AG04449 (cell line): ENCODE measurements around the gene STK32B.
"Not testable (repeated sequence)": the region's sequence is repeated elsewhere in the genome, so short reads cannot be mapped to it uniquely, and the experiment has no call there.

Source experiments
- CTCF ChIA-PET: fragments of 350-600 bp; formaldehyde crosslinking; extraction: SDS; loops from one replicate; lab custom pipeline; 2021; ENCODE audit warnings: antibody characterized with exemption; lab: Yijun Ruan, JAX
- POLR2A ChIA-PET: fragments of 400-600, 350-600 bp; formaldehyde crosslinking; extraction: SDS; loops from one replicate; lab custom pipeline; 2020; ENCODE audit warnings: antibody characterized with exemption, inconsistent platforms; lab: Yijun Ruan, JAX
- DNase-seq: peaks from one replicate; pipeline ENCODE4 v3.0.0-alpha.2; 2010; ENCODE audit warnings: low read depth, low spot score
- H3K4me3 ChIP-seq: 2 replicates; pipeline ENCODE4 v1.5.1; 2011; ENCODE audit warnings: low read depth, mild to moderate bottlenecking, control low read depth, low read length
- CTCF ChIP-seq: IDR thresholded peaks from one replicate; pipeline ENCODE4 v1.5.1; 2011; ENCODE audit warnings: mild to moderate bottlenecking, moderate library complexity, low read length, control low read depth, inconsistent platforms; ENCODE audit not compliant: insufficient read depth; ENCODE audit errors: missing control alignments

The STK32B gene

DNA sequence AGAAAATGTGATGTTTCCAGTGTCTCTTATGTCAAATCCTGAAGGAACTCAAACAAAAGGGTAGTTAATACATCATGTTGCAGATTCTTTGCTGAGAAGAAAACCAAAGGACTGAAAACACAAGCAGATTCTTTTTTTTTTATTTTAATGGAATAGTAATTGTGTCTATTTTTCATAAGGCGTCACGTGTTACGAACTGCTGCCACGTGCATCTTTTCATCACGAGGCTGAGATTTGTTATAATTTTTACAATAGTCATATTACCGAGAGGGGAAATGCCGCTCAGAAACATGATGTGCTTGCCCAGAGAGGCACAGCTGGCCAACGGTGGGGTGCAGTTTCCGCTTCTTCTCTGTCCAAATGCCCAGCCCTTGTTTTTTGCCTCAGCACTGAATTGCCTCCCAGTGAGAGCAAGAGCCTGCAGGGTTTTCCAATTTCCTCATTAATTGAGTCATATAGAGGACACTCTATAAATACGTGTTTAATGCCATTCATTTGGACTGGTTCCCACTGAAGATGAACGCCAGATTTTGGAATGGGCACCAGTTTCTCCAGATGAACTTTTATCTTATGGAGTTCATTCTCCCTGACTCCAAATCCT lies 225.3 kb downstream of the STK32B start:
- POLR2A ChIA-PET = no interaction called here

DNA sequence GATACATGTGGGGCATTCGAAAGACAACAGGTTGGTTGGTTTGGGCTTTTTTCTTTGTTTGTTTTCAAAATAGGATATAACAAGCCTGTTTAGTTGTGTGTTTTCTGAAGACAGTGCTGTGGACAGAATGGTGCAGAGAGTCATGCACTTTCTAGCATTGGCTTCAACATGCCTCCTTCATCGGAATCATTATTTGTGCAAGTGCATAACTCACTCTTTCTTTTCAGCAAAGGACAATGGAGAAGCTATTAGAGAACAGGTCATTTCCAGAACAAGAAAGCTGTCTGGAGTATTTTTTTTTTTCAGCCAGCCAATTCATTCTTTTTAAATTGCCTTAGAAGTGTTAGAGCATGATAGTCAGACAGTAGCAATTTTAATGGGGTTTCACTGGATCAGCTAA lies 225.8 kb downstream of the STK32B start:
- CTCF ChIA-PET = no interaction called here
- no peak for DNase-seq
- H3K4me3 ChIP-seq = no peak overlapping the region
- POLR2A ChIA-PET = no interaction called here
- no peak for TF ChIP-seq CTCF

More for the DNA sequence above, 225.3 kb downstream of the STK32B start:
- no peak overlapping the region for H3K4me3 ChIP-seq
- CTCF ChIA-PET = no interaction called here
- no peak for DNase-seq
- no peak for TF ChIP-seq CTCF

DNA sequence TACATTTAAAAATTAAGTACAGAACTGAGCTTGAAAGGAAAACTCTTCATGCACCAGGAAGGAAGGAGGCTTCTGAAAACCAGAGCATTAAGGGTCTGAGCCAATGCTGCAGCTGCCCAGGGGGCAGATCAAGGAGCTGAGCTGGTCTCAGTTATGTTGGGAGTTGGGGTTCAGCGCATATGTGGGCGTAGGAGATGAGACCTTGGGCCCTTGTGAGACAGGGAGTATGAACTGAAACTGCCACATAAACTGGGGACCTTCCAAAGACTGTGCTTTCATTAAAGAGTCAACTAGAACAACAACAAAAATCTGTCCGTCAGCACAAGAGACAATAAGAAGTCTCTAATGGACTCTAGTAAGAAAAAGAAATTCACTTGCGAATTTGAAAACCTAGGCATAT lies 226.9 kb downstream of the STK32B start:
- no peak for DNase-seq
- CTCF ChIA-PET = no interaction called here
- POLR2A ChIA-PET = no interaction called here
- no peak for TF ChIP-seq CTCF
- no peak overlapping the region for H3K4me3 ChIP-seq

DNA sequence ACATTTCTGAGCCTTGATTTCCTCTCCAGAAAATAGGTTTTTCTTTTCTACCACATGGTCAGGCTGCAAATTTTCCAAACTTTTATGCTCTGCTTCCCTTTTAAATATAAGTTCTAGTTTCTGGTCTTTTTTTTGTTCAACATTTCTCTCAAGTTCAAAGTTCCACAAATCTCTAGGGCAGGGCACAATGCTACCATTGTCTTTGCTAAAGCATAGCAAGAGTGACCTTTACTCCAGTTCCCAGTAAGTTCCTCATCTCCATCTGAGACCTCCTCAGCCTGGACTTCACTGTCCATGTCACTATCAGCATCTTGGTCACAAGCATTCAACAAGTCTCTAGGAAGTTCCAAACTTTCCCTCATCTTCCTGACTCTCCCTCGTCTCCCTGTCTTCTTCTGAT lies 228.8 kb downstream of the STK32B start:
- POLR2A ChIA-PET, DNase-seq: not testable (repeated sequence)

GRCh38 chr4:5280828-5281227 lies 229.5 kb downstream of the STK32B start:
- no peak for TF ChIP-seq CTCF
- no peak overlapping the region for H3K4me3 ChIP-seq
- DNase-seq = no peak
- CTCF ChIA-PET = no interaction called here
- POLR2A ChIA-PET = no interaction called here

More for the DNA sequence above, 228.8 kb downstream of the STK32B start:
- H3K4me3 ChIP-seq, CTCF ChIA-PET: not testable (repeated sequence)

- DNase-seq = no peak
- ChIA-PET CTCF (no interaction called here), POLR2A (no interaction called here)
- H3K4me3 ChIP-seq = no peak overlapping the region
- TF ChIP-seq CTCF = no peak
Measured at GRCh38 chr4:5283837-5284236, 232.6 kb downstream of the STK32B start.

DNA sequence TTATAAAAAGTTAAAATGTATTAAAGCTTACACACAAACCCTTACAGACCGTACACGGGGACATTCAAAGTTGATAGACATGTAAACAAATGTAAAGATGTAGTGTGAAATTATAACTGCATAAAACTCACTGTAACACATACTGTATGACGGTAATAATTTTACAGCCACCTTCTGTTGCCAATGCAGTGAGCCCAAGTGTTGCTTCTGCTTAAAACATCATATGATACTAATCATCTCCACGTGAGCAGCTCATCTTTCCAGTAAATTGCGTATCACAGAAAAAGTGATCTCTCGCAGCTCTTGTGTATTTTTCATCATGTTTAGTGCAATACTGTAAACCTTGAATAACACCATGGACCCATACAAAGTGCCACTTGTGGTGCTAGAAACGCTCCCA lies 233.2 kb downstream of the STK32B start:
- no peak for TF ChIP-seq CTCF
- no peak overlapping the region for H3K4me3 ChIP-seq
- no peak for DNase-seq
- ChIA-PET POLR2A (no interaction called here), CTCF (no interaction called here)
